HepG2 (cell line): ENCODE results near the gene ENPP7. TPM values are rescaled to one million over a fixed set of nuclear protein-coding genes. Genes with fewer than 3 reads are reported as not detected.

Experiments used
- EEA1 ChIP-seq: sonication (generic); formaldehyde crosslinking; IDR thresholded peaks from 2 replicates; pipeline ENCODE4 v1.5.1; 2020; ENCODE audit warnings: mild to moderate bottlenecking, missing genetic modification reagents, borderline replicate concordance
- HNRNPUL1 ChIP-seq: fragments of 200-400 bp; formaldehyde crosslinking; IDR thresholded peaks from 2 replicates; pipeline ENCODE4 v1.6.1; 2017; ENCODE audit warnings: low read depth, mild to moderate bottlenecking, low read length, moderate library complexity
- IRX3 ChIP-seq: sonication (generic); formaldehyde crosslinking; IDR thresholded peaks from 2 replicates; pipeline ENCODE4 v1.8.1; 2023; ENCODE audit warnings: mild to moderate bottlenecking, low read depth, missing genetic modification reagents, borderline replicate concordance
- JUNB ChIP-seq: sonication (generic); formaldehyde crosslinking; IDR thresholded peaks from 2 replicates; pipeline ENCODE4 v1.8.0; 2022; ENCODE audit warnings: missing genetic modification reagents, mild to moderate bottlenecking, borderline replicate concordance
- REL ChIP-seq: sonication (generic); formaldehyde crosslinking; conservative IDR thresholded peaks from 2 replicates; pipeline ENCODE4 v1.8.0; 2022; ENCODE audit warnings: mild to moderate bottlenecking, missing genetic modification reagents, moderate library complexity
- RXRB ChIP-seq: IDR thresholded peaks from 2 replicates; pipeline ENCODE4 v1.6.1; 2016; ENCODE audit warnings: borderline replicate concordance, missing genetic modification reagents, missing compliant biosample characterization
- SMAD3 ChIP-seq: sonication (generic); formaldehyde crosslinking; IDR thresholded peaks from 2 replicates; pipeline ENCODE4 v1.4.0; 2020; ENCODE audit warnings: missing genetic modification reagents
- SSRP1 ChIP-seq: IDR thresholded peaks from 2 replicates; pipeline ENCODE4 v1.6.1; 2016; ENCODE audit warnings: control low read depth
- ZNF224 ChIP-seq: sonication (generic); formaldehyde crosslinking; IDR thresholded peaks from 2 replicates; pipeline ENCODE4 v1.5.0; 2020; ENCODE audit warnings: mild to moderate bottlenecking, missing genetic modification reagents
- ZNF333 ChIP-seq: sonication (generic); formaldehyde crosslinking; IDR thresholded peaks from 2 replicates; pipeline ENCODE4 v1.4.0; 2020; ENCODE audit warnings: mild to moderate bottlenecking, missing genetic modification reagents, borderline replicate concordance
- ZNF567 ChIP-seq: sonication (generic); formaldehyde crosslinking; IDR thresholded peaks from 2 replicates; pipeline ENCODE4 v1.8.1; 2023; ENCODE audit warnings: mild to moderate bottlenecking, missing genetic modification reagents, borderline replicate concordance
- ZNF782 ChIP-seq: sonication (generic); formaldehyde crosslinking; IDR thresholded peaks from 2 replicates; pipeline ENCODE4 v1.4.0; 2020; ENCODE audit warnings: missing genetic modification reagents, mild to moderate bottlenecking, borderline replicate concordance
- ZZZ3 ChIP-seq: sonication (generic); formaldehyde crosslinking; IDR thresholded peaks from 2 replicates; pipeline ENCODE4 v1.4.0; 2020; ENCODE audit warnings: missing genetic modification reagents, mild to moderate bottlenecking, borderline replicate concordance
- polyA plus RNA-seq, 8 experiments: library from polyadenylated mRNA; depleted of rRNA in 3 of 8; stranded (reverse) in 7 of 8; unstranded in 1 of 8; fragments of >200 nt; fragmentation: Illumina TruSeq in 4 of 8; extraction: Trizol in 4 of 8; gene quantifications; 2 replicates each; pipeline versions ENCODE4 v1.2.1 to v1.2.3, GENCODE V29; 2011 to 2016; ENCODE audit warnings: low read depth in 4 of 8, missing spikeins in 1 of 8, mixed read lengths in 1 of 8; ENCODE audit not compliant: insufficient read depth in 1 of 8
- total RNA-seq, 5 experiments: library from RNA; depleted of rRNA; stranded (reverse); fragments of >200 nt; fragmentation: Illumina TruSeq; extraction: Trizol; gene quantifications; 2 replicates each; pipeline ENCODE4 v1.2.3, GENCODE V29; 2016; ENCODE audit warnings: low read depth in 1 of 5
- TF ChIP-seq, protein P1 (sequence below): sonication (generic); formaldehyde crosslinking; IDR thresholded peaks from 2 replicates; pipeline ENCODE4 v1.4.0; 2020; ENCODE audit warnings: mild to moderate bottlenecking, missing genetic modification reagents, borderline replicate concordance
- TF ChIP-seq, protein P2 (sequence below): sonication (generic); formaldehyde crosslinking; conservative IDR thresholded peaks from 2 replicates; pipeline ENCODE4 v1.4.0; 2020; ENCODE audit warnings: missing genetic modification reagents
- TF ChIP-seq, protein P3 (sequence below): sonication (generic); formaldehyde crosslinking; IDR thresholded peaks from 2 replicates; pipeline ENCODE4 v1.4.0; 2020; ENCODE audit warnings: missing genetic modification reagents
- TF ChIP-seq, protein P4 (sequence below): sonication (generic); formaldehyde crosslinking; IDR thresholded peaks from 2 replicates; pipeline ENCODE4 v1.5.0; 2020; ENCODE audit warnings: mild to moderate bottlenecking, missing genetic modification reagents, moderate library complexity
- TF ChIP-seq, protein P5 (sequence below): sonication (generic); formaldehyde crosslinking; IDR thresholded peaks from 2 replicates; pipeline ENCODE4 v1.9.0; 2021; ENCODE audit warnings: missing genetic modification reagents, mild to moderate bottlenecking, borderline replicate concordance

ENPP7 gene
- total and polyA plus RNA-seq, 2 of the 13 experiments (the other 11 are each of a cell fraction or from before 2014, with no cell fraction given), result 1.1 to 2.2 TPM

DNA sequence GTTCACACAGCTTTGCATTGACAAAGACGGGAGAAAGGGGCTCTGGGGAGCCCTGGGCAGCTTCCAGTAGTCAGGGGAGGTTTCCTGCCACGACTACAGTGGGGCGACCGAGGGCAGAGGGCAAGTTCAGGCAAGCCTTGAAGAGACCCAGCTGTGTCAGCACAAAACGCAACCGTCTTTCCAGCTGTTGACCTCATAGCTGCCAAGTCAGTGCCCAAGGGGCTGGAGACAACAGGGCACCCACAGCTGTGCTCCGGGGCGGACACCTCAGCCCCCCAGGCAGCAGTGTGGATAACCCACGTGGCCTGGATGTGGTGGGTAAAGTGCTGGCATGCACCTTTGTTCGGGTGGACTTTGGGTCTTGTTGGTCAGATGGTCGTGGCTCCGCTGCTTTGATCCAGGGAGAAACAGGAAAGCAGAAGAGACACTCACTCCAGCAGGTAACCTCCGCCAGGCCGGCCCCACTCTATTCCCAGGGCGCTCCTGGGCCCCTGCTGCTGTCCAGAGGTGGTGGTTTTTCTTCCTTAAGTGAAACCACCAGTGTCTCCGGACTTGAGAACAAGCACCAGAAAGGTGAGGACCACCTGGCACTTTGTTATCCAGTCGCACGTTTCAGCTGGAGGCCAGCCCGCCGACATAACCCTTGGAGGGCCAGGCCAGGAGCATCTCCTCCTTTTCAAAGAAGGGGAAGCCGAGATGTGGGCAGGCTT lies 29.6 kb downstream of the ENPP7 start (continued):
- TF ChIP-seq, protein P1, sequence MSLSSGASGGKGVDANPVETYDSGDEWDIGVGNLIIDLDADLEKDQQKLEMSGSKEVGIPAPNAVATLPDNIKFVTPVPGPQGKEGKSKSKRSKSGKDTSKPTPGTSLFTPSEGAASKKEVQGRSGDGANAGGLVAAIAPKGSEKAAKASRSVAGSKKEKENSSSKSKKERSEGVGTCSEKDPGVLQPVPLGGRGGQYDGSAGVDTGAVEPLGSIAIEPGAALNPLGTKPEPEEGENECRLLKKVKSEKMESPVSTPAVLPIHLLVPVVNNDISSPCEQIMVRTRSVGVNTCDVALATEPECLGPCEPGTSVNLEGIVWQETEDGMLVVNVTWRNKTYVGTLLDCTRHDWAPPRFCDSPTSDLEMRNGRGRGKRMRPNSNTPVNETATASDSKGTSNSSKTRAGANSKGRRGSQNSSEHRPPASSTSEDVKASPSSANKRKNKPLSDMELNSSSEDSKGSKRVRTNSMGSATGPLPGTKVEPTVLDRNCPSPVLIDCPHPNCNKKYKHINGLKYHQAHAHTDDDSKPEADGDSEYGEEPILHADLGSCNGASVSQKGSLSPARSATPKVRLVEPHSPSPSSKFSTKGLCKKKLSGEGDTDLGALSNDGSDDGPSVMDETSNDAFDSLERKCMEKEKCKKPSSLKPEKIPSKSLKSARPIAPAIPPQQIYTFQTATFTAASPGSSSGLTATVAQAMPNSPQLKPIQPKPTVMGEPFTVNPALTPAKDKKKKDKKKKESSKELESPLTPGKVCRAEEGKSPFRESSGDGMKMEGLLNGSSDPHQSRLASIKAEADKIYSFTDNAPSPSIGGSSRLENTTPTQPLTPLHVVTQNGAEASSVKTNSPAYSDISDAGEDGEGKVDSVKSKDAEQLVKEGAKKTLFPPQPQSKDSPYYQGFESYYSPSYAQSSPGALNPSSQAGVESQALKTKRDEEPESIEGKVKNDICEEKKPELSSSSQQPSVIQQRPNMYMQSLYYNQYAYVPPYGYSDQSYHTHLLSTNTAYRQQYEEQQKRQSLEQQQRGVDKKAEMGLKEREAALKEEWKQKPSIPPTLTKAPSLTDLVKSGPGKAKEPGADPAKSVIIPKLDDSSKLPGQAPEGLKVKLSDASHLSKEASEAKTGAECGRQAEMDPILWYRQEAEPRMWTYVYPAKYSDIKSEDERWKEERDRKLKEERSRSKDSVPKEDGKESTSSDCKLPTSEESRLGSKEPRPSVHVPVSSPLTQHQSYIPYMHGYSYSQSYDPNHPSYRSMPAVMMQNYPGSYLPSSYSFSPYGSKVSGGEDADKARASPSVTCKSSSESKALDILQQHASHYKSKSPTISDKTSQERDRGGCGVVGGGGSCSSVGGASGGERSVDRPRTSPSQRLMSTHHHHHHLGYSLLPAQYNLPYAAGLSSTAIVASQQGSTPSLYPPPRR, result peak; percentile 90
- TF ChIP-seq HNRNPUL1 (no peak), ZNF333 (CRISPR knock-in tag) (peak; percentile 97), SSRP1 (0 out of 2 replicates have a peak, but pooled peaks have one; percentile 77), IRX3 (CRISPR knock-in tag) (no peak), SMAD3 (CRISPR knock-in tag) (peak; percentile 76), RXRB (CRISPR knock-in tag) (peak; percentile 90), ZNF782 (peak; percentile 81; the same call in 1 of the 2 replicates), REL (CRISPR knock-in tag) (peak; percentile 92; the same call in 1 of the 2 replicates), JUNB (no peak), EEA1 (0 out of 2 replicates have a peak, but pooled peaks have one; percentile 88), ZNF224 (CRISPR knock-in tag) (peak; percentile 91; the same call in 1 of the 2 replicates), ZZZ3 (CRISPR knock-in tag) (peak; percentile 89), ZNF567 (CRISPR knock-in tag) (peak; percentile 90)
- TF ChIP-seq, protein P2, sequence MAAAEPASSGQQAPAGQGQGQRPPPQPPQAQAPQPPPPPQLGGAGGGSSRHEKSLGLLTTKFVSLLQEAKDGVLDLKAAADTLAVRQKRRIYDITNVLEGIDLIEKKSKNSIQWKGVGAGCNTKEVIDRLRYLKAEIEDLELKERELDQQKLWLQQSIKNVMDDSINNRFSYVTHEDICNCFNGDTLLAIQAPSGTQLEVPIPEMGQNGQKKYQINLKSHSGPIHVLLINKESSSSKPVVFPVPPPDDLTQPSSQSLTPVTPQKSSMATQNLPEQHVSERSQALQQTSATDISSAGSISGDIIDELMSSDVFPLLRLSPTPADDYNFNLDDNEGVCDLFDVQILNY (CRISPR knock-in tag), result no peak
- TF ChIP-seq, protein P3, sequence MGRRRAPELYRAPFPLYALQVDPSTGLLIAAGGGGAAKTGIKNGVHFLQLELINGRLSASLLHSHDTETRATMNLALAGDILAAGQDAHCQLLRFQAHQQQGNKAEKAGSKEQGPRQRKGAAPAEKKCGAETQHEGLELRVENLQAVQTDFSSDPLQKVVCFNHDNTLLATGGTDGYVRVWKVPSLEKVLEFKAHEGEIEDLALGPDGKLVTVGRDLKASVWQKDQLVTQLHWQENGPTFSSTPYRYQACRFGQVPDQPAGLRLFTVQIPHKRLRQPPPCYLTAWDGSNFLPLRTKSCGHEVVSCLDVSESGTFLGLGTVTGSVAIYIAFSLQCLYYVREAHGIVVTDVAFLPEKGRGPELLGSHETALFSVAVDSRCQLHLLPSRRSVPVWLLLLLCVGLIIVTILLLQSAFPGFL (CRISPR knock-in tag), result no peak
- TF ChIP-seq, protein P4, sequence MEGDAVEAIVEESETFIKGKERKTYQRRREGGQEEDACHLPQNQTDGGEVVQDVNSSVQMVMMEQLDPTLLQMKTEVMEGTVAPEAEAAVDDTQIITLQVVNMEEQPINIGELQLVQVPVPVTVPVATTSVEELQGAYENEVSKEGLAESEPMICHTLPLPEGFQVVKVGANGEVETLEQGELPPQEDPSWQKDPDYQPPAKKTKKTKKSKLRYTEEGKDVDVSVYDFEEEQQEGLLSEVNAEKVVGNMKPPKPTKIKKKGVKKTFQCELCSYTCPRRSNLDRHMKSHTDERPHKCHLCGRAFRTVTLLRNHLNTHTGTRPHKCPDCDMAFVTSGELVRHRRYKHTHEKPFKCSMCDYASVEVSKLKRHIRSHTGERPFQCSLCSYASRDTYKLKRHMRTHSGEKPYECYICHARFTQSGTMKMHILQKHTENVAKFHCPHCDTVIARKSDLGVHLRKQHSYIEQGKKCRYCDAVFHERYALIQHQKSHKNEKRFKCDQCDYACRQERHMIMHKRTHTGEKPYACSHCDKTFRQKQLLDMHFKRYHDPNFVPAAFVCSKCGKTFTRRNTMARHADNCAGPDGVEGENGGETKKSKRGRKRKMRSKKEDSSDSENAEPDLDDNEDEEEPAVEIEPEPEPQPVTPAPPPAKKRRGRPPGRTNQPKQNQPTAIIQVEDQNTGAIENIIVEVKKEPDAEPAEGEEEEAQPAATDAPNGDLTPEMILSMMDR (CRISPR knock-in tag), result peak; percentile 24; the same call in 1 of the 2 replicates
- TF ChIP-seq, protein P5, sequence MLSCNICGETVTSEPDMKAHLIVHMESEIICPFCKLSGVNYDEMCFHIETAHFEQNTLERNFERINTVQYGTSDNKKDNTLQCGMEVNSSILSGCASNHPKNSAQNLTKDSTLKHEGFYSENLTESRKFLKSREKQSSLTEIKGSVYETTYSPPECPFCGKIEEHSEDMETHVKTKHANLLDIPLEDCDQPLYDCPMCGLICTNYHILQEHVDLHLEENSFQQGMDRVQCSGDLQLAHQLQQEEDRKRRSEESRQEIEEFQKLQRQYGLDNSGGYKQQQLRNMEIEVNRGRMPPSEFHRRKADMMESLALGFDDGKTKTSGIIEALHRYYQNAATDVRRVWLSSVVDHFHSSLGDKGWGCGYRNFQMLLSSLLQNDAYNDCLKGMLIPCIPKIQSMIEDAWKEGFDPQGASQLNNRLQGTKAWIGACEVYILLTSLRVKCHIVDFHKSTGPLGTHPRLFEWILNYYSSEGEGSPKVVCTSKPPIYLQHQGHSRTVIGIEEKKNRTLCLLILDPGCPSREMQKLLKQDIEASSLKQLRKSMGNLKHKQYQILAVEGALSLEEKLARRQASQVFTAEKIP (CRISPR knock-in tag), result no peak
